ENCODE results near the gene SS18L1. TPM values are rescaled to one million over a fixed set of nuclear protein-coding genes. Genes with fewer than 3 reads are reported as not detected.

Gene SS18L1
- total and polyA plus RNA-seq, 12 donors, result 9.0 to 45.7 (median 14.4) TPM

GRCh38 chr20:62097881-62098407 lies 45.6 kb upstream of the SS18L1 start:
- Histone ChIP-seq H3K36me3 (replicated peaks in 1 of 2) (no peaks in the 10 kb centered on the region), H3K27ac (no peak overlapping the region), H3K27me3 (no peaks in the 10 kb centered on the region), H3K9me3 (replicated peaks in 1 of 3) (no peaks in the 10 kb centered on the region), H3K4me3 (no peak overlapping the region), H3K4me1 (replicated peaks in 1 of 2) (no peaks in the 10 kb centered on the region)
- TF ChIP-seq POLR2A (IDR thresholded peaks at IDR 0.05), result no peak
- TF ChIP-seq, protein P1, sequence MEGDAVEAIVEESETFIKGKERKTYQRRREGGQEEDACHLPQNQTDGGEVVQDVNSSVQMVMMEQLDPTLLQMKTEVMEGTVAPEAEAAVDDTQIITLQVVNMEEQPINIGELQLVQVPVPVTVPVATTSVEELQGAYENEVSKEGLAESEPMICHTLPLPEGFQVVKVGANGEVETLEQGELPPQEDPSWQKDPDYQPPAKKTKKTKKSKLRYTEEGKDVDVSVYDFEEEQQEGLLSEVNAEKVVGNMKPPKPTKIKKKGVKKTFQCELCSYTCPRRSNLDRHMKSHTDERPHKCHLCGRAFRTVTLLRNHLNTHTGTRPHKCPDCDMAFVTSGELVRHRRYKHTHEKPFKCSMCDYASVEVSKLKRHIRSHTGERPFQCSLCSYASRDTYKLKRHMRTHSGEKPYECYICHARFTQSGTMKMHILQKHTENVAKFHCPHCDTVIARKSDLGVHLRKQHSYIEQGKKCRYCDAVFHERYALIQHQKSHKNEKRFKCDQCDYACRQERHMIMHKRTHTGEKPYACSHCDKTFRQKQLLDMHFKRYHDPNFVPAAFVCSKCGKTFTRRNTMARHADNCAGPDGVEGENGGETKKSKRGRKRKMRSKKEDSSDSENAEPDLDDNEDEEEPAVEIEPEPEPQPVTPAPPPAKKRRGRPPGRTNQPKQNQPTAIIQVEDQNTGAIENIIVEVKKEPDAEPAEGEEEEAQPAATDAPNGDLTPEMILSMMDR (IDR thresholded peaks at IDR 0.05), result no peak
- DNase-seq, result no peak
- intact Hi-C loops (cut with DNase I), result no loop called here
- 77 to 89% (median 84%) methylated on average over 11 to 16 of the region's 16 CpGs for WGBS, 4 donors

DNA sequence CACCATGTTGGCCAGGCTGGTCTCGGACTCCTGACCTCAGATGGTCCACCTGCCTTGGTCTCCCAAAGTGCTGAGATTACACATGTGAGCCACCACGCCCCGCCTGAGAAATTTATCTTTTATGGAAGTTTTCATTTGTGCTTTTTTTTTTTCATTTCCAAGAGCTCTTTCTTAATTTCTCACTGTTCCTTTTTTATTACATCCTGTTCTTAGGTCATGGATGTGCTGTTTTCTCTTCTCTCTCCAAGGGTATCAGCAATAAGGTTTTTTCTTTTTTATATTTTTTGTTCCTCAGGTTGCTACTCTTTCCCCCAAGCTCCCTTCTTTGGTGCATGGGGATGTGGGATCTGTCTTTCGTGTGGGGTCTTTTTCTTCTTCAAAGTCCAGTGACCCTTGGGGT lies 42.5 kb upstream of the SS18L1 start:
- H3K4me3 ChIP-seq, result no peak overlapping the region
- H3K4me1 ChIP-seq (replicated peaks in 1 of 2), result no peaks in the 10 kb centered on the region
- no peaks in the 10 kb centered on the region for H3K36me3 ChIP-seq (replicated peaks in 1 of 2)
- intact Hi-C loops (cut with DNase I), result no loop called here
- 78 to 93% (median 90%) methylated on average over 4 of the region's 4 CpGs for WGBS, 4 donors
- H3K27ac ChIP-seq, result no peak overlapping the region
- no peaks in the 10 kb centered on the region for H3K9me3 ChIP-seq (replicated peaks in 1 of 3)
- H3K27me3 ChIP-seq, result no peaks in the 10 kb centered on the region
- DNase-seq, result no peak
- TF ChIP-seq, protein P1 (IDR thresholded peaks at IDR 0.05), result no peak
- TF ChIP-seq POLR2A (IDR thresholded peaks at IDR 0.05), result no peak

DNA sequence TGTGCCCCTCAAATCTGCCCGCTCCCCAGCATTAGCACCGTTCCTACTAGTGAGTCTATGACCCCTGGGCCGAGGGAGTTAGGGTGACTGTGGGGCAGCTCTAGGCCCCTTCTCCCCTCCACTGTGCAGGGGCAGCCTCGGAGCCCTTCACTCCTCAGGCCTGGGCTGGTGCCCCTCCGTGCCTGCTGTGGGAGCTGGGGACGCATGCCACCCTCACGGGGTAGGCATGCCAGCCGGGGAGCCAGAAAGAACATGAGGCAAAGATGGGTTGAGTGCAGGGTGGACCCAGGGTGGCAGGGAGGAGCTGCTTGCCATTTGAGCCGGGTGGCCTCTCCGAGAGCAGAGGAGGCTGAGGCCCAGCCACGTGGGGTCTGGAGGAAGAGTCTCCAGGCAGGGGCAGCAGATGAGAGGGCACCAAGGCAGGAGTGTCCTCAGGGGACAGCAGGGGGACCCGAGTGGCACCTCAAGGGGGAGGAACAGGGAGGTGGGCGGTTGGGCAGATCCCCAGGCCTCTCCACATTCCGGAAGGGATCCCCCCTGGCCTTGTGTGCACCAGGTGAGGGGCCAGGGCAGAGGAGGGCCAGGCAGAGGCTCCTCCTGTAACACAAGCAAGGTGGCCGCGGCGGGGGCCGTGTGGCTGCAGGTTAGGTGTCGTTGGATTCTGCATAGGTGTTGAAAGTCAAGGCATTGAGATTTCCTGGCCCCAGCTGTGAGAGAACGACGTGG lies 39.9 kb upstream of the SS18L1 start:
- Histone ChIP-seq H3K9me3 (replicated peaks in 1 of 3) (peaks cover 0 to 10% (median 0%) of the 10 kb centered on the region in 3 donors), H3K4me1 (replicated peaks in 1 of 2) (no peaks in the 10 kb centered on the region), H3K36me3 (replicated peaks in 1 of 2) (no peaks in the 10 kb centered on the region), H3K27me3 (no peaks in the 10 kb centered on the region), H3K4me3 (no peak overlapping the region), H3K27ac (no peak overlapping the region)
- TF ChIP-seq, protein P1 (IDR thresholded peaks at IDR 0.05), result no peak
- TF ChIP-seq POLR2A (IDR thresholded peaks at IDR 0.05), result no peak
- intact Hi-C loops (cut with DNase I), result no loop called here
- DNase-seq, result no peak
- WGBS, 4 donors, result 80 to 88% (median 81%) methylated on average over 12 to 21 of the region's 21 CpGs

GRCh38 chr20:62104234-62104789 lies 39.3 kb upstream of the SS18L1 start:
- Histone ChIP-seq H3K4me1 (replicated peaks in 1 of 2) (no peaks in the 10 kb centered on the region), H3K27me3 (no peaks in the 10 kb centered on the region), H3K27ac (no peak overlapping the region), H3K4me3 (no peak overlapping the region), H3K9me3 (replicated peaks in 1 of 3) (peaks cover 0 to 16% (median 0%) of the 10 kb centered on the region in 3 donors), H3K36me3 (replicated peaks in 1 of 2) (no peaks in the 10 kb centered on the region)
- no peak for DNase-seq
- TF ChIP-seq POLR2A (IDR thresholded peaks at IDR 0.05), result no peak
- TF ChIP-seq, protein P1 (IDR thresholded peaks at IDR 0.05), result no peak
- 38 to 47% (median 45%) methylated on average over 6 to 15 of the region's 15 CpGs for WGBS, 4 donors
- intact Hi-C loops (cut with DNase I), result no loop called here
